ENCODE results near the gene RBM8A. TPM values are rescaled to one million over a fixed set of nuclear protein-coding genes. Genes with fewer than 3 reads are reported as not detected.

Gene RBM8A
- total and polyA plus RNA-seq, 9 of the 15 experiments (the other 6 are each of a cell fraction or from before 2014, with no cell fraction given) = 215 to 1,035 (median 291) TPM

DNA sequence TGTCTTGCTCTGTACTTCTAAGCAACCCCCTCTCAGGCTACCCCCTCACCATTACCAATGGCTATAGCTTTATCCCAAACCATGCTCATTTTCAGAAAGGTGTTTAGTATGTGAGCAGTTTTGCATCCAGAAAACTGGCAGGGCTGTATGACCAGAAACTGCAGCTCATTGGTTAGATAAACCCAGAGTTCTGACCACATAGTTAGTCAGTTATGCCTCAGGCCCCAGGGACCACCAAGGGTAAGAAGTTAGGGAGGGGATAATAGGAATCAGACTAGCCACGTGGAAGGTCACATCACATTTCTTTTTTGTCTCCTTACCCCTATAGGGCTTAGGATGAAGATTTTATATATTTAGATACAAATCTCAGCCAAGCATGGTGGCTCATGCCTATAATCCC lies 18.6 kb downstream of the RBM8A start:
- Histone ChIP-seq H2AFZ (ENCODE audit: low read depth, low read length) (no peak overlapping the region), H3K9me1 (ENCODE audit: control insufficient read depth, insufficient read depth, low read length) (peaks cover 4% of the 10 kb centered on the region), H3K36me3 (ENCODE audit: control insufficient read depth, insufficient read depth, low read length) (peaks cover 18% of the 10 kb centered on the region; the same call in 2 of the 3 replicates), H3K27me3 (ENCODE audit: control insufficient read depth in 2 of 2, insufficient read depth in 2 of 2, low read length in 2 of 2) (no peaks in the 10 kb centered on the region), H3K4me1 (replicated peaks in 1 of 2; ENCODE audit: control insufficient read depth in 2 of 2, insufficient read depth in 2 of 2, low read length in 2 of 2) (no peaks in the 10 kb centered on the region; a peak in 1 of 5 replicates), H3K9me3 (replicated peaks; ENCODE audit: control insufficient read depth, insufficient read depth, low read depth, low read length) (no peaks in the 10 kb centered on the region), H3K4me3 (no peak overlapping the region), H4K20me1 (replicated peaks; ENCODE audit: control insufficient read depth, insufficient read depth, low read length) (no peaks in the 10 kb centered on the region), H3K27ac (ENCODE audit: extremely low read depth, low read depth, low read length) (no peak overlapping the region), H3K4me2 (ENCODE audit: insufficient read depth, low read length) (no peak overlapping the region), H3K9ac (ENCODE audit: insufficient read depth in 1 of 2, low read depth in 2 of 2, low read length in 2 of 2) (no peak overlapping the region), H3K79me2 (ENCODE audit: control insufficient read depth, insufficient read depth, low read length) (no peaks in the 10 kb centered on the region)
- FAIRE-seq = no peak
- no peak for DNase-seq (ENCODE audit: extremely low read depth in 1 of 4, low spot score in 3 of 4)
- intact Hi-C loops (cut with micrococcal nuclease) = no loop called here
- CTCF ChIA-PET (ENCODE audit: low intra/inter-chr PET ratio) = interaction anchor here (2.2 kb wide), 1 partner anchor 63 kb away, joined by 11 read pairs; the partner anchor contains the start of gene NUDT17
- BruUV-seq (replicated peaks) = no TSS peak
- no peak for ATAC-seq
- in situ Hi-C loops (cut with MboI) = no loop called here
- 12% methylated on average over 1 of the region's 1 CpG for WGBS (ENCODE audit: insufficient coverage, low coverage, missing lambda C conversion rate)
- POLR2A ChIA-PET = interaction anchor here (1.1 to 1.5 kb wide), 6 partner anchors 10 to 84 kb away, joined by 3 to 7 read pairs (median 5); partner anchors contain the start of genes PEX11B and RBM8A
- TF ChIP-seq, protein P1, sequence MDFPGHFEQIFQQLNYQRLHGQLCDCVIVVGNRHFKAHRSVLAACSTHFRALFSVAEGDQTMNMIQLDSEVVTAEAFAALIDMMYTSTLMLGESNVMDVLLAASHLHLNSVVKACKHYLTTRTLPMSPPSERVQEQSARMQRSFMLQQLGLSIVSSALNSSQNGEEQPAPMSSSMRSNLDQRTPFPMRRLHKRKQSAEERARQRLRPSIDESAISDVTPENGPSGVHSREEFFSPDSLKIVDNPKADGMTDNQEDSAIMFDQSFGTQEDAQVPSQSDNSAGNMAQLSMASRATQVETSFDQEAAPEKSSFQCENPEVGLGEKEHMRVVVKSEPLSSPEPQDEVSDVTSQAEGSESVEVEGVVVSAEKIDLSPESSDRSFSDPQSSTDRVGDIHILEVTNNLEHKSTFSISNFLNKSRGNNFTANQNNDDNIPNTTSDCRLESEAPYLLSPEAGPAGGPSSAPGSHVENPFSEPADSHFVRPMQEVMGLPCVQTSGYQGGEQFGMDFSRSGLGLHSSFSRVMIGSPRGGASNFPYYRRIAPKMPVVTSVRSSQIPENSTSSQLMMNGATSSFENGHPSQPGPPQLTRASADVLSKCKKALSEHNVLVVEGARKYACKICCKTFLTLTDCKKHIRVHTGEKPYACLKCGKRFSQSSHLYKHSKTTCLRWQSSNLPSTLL (IDR thresholded peaks at IDR 0.05) = no peak
- TF ChIP-seq ZNF212 (CRISPR knock-in tag; IDR thresholded peaks at IDR 0.05) (no peak), HNRNPK (IDR thresholded peaks at IDR 0.05; ENCODE audit: low read depth, low read length, poor library complexity, severe bottlenecking) (no peak), RAD21 (CRISPR knock-in tag; conservative IDR thresholded peaks at IDR 0.05 in 1 of 2, IDR thresholded peaks at IDR 0.05 in 1 of 2) (no peak), ZNF584 (CRISPR knock-in tag; IDR thresholded peaks at IDR 0.05; ENCODE audit: low read depth) (no peak), NCOA6 (IDR thresholded peaks at IDR 0.05) (no peak), ZNF41 (CRISPR knock-in tag; conservative IDR thresholded peaks at IDR 0.05) (no peak), C11orf30 (IDR thresholded peaks at IDR 0.05; ENCODE audit: low read depth) (no peak), TEAD4 (IDR thresholded peaks at IDR 0.05; ENCODE audit: low read length) (no peak), TEAD4 (CRISPR knock-in tag; IDR thresholded peaks at IDR 0.05; ENCODE audit: borderline replicate concordance) (no peak), KDM1A (IDR thresholded peaks at IDR 0.05) (no peak), SRF (CRISPR knock-in tag; IDR thresholded peaks at IDR 0.05) (no peak), KLF10 (CRISPR knock-in tag; IDR thresholded peaks at IDR 0.05) (no peak), ZBTB1 (CRISPR knock-in tag; IDR thresholded peaks at IDR 0.05; ENCODE audit: borderline replicate concordance, low read depth) (no peak), SMAD4 (CRISPR knock-in tag; conservative IDR thresholded peaks at IDR 0.05) (no peak), RBM39 (optimal IDR thresholded peaks at IDR 0.05; ENCODE audit: low read depth, low read length) (no peak)
- TF ChIP-seq, protein P2, sequence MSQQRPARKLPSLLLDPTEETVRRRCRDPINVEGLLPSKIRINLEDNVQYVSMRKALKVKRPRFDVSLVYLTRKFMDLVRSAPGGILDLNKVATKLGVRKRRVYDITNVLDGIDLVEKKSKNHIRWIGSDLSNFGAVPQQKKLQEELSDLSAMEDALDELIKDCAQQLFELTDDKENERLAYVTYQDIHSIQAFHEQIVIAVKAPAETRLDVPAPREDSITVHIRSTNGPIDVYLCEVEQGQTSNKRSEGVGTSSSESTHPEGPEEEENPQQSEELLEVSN (IDR thresholded peaks at IDR 0.05; ENCODE audit: borderline replicate concordance in 1 of 2, extremely low read depth in 1 of 2, insufficient read depth in 1 of 2, insufficient read length in 1 of 2, low read depth in 1 of 2, low read length in 1 of 2, poor library complexity in 1 of 2, severe bottlenecking in 1 of 2) = no peak
- TF ChIP-seq, protein P3, sequence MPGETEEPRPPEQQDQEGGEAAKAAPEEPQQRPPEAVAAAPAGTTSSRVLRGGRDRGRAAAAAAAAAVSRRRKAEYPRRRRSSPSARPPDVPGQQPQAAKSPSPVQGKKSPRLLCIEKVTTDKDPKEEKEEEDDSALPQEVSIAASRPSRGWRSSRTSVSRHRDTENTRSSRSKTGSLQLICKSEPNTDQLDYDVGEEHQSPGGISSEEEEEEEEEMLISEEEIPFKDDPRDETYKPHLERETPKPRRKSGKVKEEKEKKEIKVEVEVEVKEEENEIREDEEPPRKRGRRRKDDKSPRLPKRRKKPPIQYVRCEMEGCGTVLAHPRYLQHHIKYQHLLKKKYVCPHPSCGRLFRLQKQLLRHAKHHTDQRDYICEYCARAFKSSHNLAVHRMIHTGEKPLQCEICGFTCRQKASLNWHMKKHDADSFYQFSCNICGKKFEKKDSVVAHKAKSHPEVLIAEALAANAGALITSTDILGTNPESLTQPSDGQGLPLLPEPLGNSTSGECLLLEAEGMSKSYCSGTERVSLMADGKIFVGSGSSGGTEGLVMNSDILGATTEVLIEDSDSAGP (CRISPR knock-in tag; IDR thresholded peaks at IDR 0.05) = no peak

All from K562 (cell line).